Esophagus (tissue), 2 donors: ENCODE data around the gene RNF130. TPM values are rescaled to one million over a fixed set of nuclear protein-coding genes. Genes with fewer than 3 reads are reported as not detected.

Source experiments
- H3K27ac ChIP-seq, 2 donors: one replicate each; pipeline ENCODE4 v1.5.1; 2013; ENCODE audit warnings: low read depth in 2 of 2, mild to moderate bottlenecking in 2 of 2, inconsistent platforms in 1 of 2, low read length in 1 of 2, moderate library complexity in 1 of 2
- H3K27me3 ChIP-seq, 2 donors: one replicate each; pipeline ENCODE4 v1.6.1; 2013; ENCODE audit warnings: low read length in 2 of 2, control low read depth in 1 of 2, mild to moderate bottlenecking in 1 of 2; ENCODE audit not compliant: insufficient read depth in 2 of 2, control insufficient read depth in 1 of 2
- H3K36me3 ChIP-seq, 2 donors: one replicate each; pipeline ENCODE4 v1.6.1; 2013; ENCODE audit warnings: low read length in 1 of 2; ENCODE audit not compliant: control insufficient read depth in 2 of 2, insufficient read depth in 2 of 2
- H3K4me1 ChIP-seq, 2 donors: one replicate each; pipeline ENCODE4 v1.6.1; 2013; ENCODE audit warnings: low read length in 1 of 2; ENCODE audit not compliant: control insufficient read depth in 2 of 2, insufficient read depth in 2 of 2
- H3K4me3 ChIP-seq, 2 donors: one replicate each; pipeline ENCODE4 v1.5.1; 2013; ENCODE audit warnings: low read length in 2 of 2, mild to moderate bottlenecking in 2 of 2, low read depth in 1 of 2, moderate library complexity in 1 of 2
- H3K9me3 ChIP-seq, 2 donors: one replicate each; pipeline ENCODE4 v1.6.1; 2013; ENCODE audit warnings: mild to moderate bottlenecking in 2 of 2, low read depth in 1 of 2, low read length in 1 of 2, moderate library complexity in 1 of 2; ENCODE audit not compliant: control insufficient read depth in 2 of 2, insufficient read depth in 1 of 2
- WGBS, 2 donors: extraction: QIAGEN DNeasy Blood & Tissue Kit; methylation state at CpG; one replicate each; pipeline ENCODE4 v1.1.7; 2013; 5-methylcytosine and 5-hydroxymethylcytosine counted together
- polyA plus RNA-seq, 2 donors: library from polyadenylated mRNA; stranded (reverse); fragments of 200-250 nt; gene quantifications; one replicate each; pipeline ENCODE4 v1.2.3, GENCODE V29; 2013
- donor health status: healthy with polysubstance abuse.
- donor health status: Bipolar disorder and iron deficiency.

RNF130 gene
- polyA plus RNA-seq, 2 donors, result 6.1 to 13.2 TPM

DNA sequence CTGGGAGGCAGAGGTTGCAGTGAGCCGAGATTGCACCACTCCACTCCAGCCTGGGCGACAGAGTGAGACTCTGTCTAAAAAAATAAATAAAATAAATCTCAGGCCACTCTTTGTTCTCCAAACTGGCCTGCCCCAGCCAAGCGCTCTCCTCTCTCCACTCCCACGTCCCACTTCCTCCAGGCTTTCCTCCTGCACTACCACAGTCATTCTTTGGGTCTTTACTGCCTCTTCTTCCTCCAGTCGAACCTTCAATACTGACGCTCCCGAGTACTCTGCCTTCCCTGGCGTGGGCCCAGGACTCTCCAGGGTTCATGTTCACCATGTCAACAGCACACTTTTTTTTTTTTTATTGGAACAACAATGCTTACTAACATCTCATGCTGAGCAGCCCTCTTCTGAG lies 23.9 kb downstream of the RNF130 start:
- no peaks in the 10 kb centered on the region for H3K9me3 ChIP-seq
- H3K4me1 ChIP-seq, result no peaks in the 10 kb centered on the region
- no peak overlapping the region for H3K4me3 ChIP-seq
- no peaks in the 10 kb centered on the region for H3K27me3 ChIP-seq
- H3K36me3 ChIP-seq, result no peaks in the 10 kb centered on the region
- 66 to 75% methylated on average over 8 of the region's 8 CpGs for WGBS, 2 donors
- no peak overlapping the region for H3K27ac ChIP-seq

DNA sequence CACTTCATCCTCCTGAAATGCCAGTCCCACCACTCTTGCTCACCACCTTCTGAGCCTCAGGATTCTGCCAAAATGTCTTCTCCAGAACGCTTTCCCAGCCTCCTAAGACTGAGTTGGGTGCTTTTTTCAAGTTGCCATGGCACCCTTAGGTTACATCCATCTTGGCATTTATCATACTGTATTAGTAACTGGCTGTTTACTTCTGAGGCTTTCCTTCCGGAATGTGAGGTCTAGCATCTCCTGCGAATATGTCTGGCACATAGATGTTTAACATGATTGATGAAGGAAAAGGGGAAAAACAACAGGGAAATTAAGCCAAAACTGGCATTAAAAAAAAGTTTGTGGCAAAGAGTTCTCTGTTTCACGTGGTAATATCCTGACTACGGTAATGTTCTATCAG lies 24.9 kb downstream of the RNF130 start:
- no peaks in the 10 kb centered on the region for H3K4me1 ChIP-seq
- WGBS, 2 donors, result 69 to 77% methylated on average over 5 of the region's 5 CpGs
- H3K4me3 ChIP-seq, result no peak overlapping the region
- H3K36me3 ChIP-seq, result no peaks in the 10 kb centered on the region
- no peaks in the 10 kb centered on the region for H3K9me3 ChIP-seq
- H3K27ac ChIP-seq, result no peak overlapping the region
- H3K27me3 ChIP-seq, result no peaks in the 10 kb centered on the region

DNA sequence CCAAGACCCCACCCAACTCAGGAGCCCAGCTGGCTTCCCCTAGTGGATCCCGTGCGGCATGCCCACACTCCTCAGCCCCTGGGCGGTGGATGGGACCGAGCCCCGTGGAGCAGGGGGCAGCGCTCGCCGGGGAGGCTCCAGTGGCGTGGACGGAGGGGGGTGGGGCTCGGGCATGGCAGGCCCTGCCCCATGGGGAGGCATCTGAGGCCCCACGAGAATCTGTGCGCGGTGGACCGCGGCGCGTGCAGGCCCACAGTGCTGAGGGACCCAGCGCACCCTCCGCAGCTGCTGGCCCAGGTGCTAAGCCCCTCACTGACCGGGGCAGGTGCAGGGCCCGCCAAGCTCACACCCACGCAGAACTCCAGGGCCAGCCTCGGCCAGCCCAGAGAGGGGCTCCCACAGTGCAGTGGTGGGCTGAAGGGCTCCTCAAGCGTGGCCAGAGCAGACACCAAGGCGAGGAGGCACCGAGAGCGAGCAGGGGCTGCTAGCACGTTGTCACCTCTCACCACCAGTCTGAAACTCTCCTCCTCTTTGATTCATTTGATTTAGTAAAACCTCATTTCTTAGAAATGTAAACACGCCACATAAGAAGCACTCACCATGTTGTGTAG lies 25.6 kb downstream of the RNF130 start:
- WGBS, 2 donors, result 94 to 95% methylated on average over 30 of the region's 30 CpGs
- no peaks in the 10 kb centered on the region for H3K27me3 ChIP-seq
- H3K4me1 ChIP-seq, result no peaks in the 10 kb centered on the region
- no peaks in the 10 kb centered on the region for H3K36me3 ChIP-seq
- no peak overlapping the region for H3K27ac ChIP-seq
- H3K9me3 ChIP-seq, result no peaks in the 10 kb centered on the region
- H3K4me3 ChIP-seq, result no peak overlapping the region

DNA sequence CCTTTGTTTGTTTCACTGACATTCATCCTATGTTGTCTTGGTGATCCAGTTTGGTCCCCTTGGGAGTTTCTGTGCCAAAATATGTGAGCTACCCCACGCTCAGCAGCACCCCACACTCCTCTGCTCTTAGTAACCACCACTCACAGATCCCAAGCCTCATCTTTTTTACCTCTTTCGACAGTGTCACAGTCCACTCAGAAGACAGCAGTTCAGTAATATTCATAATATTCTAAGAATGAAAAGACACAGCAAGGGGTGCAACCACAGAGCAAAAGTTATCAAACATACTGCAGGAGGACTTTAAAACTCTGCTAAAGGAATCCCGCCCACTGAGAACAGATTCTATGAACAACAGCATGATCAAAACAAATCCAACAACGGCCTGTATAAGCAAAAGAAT lies 28.2 kb downstream of the RNF130 start:
- Histone ChIP-seq H3K9me3 (no peaks in the 10 kb centered on the region), H3K27me3 (no peaks in the 10 kb centered on the region), H3K36me3 (no peaks in the 10 kb centered on the region), H3K4me1 (no peaks in the 10 kb centered on the region), H3K27ac (no peak overlapping the region), H3K4me3 (no peak overlapping the region)
- 73 to 75% methylated on average over 4 of the region's 4 CpGs for WGBS, 2 donors

DNA sequence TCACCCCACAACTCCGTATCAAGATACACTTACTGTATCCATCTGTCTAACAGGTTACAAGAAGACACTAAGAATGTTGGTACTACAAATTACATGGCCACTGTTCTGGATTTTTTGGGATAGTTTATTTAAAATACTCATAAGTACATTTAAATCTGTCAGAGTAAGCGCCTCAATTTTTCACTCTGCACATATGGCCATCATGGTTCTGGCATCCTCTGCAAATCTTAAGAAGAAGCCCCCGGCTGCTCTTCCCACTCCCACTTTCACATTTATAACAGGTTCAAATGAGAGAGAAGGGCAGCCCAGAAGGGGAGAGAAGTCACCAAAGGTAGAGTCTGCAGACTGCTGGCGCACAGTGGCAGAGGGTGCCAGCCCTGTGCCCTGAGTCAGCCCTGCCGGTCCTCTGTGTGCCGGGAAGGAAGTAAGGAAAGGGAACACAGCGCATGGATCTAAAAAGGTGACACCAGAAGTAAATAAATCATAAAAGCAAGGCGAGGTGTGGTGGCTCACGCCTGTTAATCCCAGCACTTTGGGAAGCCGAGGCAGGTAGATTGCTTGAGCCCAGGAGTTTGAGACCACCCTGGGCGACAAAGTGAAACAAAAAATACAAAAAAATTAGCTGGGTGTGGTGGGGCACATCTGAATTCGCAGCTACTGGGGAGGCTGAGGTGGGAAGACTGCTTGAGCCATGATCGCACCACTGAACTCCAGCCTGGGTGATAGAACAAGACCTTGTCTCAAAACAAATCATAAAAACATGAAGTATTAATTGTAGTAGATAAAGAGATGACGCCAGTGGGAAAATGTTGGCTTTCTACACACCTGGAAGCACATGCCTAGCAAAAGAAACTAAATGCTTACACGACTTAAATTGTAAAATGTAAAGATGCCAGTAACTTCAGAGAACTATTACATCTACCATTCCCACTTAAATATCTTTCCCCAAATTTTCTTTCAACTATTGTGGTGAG lies 30.0 kb downstream of the RNF130 start:
- H3K27me3 ChIP-seq, result no peaks in the 10 kb centered on the region
- H3K9me3 ChIP-seq, result peaks cover 0 to 4% of the 10 kb centered on the region in 2 donors
- no peak overlapping the region for H3K4me3 ChIP-seq
- H3K36me3 ChIP-seq, result peaks cover 0 to 2% of the 10 kb centered on the region in 2 donors
- 83 to 90% methylated on average over 15 of the region's 15 CpGs for WGBS, 2 donors
- no peak overlapping the region for H3K27ac ChIP-seq
- H3K4me1 ChIP-seq, result no peaks in the 10 kb centered on the region

DNA sequence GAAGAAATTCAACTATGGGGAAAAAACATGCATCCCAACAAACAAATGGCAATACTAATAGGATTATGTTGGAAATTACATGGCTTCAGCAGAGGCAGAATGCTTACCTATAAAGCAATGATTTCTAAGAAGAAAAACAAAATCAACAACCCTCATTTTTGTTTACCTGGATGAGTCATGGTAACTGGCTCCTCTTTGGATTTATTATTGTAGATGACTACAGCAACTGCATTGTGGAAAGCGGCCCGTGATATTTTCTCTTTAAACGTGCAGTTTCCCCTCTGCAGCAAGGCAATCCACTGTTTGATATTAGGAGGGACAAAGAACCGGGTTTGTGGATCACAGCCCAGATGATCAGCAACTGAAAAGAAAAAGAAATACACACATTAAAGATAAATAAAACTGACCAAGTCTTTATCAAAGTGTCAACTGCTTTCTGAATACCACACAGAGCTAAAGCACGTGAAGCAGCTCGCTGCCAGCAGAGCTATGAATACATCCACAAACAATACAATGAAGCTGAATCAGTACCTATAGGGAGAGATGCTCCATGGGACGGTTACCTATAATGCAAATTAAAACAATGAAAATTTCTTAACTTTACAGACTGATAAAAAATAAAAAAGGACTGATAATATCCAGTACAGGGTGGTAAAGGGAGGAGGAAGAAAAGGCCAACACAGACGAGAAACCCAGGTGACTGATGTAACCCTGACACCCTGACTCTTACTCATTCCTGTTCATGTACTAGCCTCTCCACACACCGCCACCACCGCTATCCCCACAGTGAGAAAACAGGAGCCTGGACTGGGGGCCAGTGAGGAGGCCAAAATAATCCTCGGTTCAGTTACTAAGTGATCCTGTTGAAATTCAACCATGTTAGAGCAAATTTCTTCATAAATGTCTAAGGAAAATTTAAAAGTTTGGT lies 31.0 kb downstream of the RNF130 start:
- WGBS, 2 donors, result 78 to 89% methylated on average over 11 of the region's 11 CpGs
- Histone ChIP-seq H3K27me3 (no peaks in the 10 kb centered on the region), H3K4me3 (no peak overlapping the region), H3K27ac (no peak overlapping the region), H3K36me3 (peaks cover 0 to 2% of the 10 kb centered on the region in 2 donors), H3K4me1 (no peaks in the 10 kb centered on the region), H3K9me3 (peaks cover 0 to 6% of the 10 kb centered on the region in 2 donors)

DNA sequence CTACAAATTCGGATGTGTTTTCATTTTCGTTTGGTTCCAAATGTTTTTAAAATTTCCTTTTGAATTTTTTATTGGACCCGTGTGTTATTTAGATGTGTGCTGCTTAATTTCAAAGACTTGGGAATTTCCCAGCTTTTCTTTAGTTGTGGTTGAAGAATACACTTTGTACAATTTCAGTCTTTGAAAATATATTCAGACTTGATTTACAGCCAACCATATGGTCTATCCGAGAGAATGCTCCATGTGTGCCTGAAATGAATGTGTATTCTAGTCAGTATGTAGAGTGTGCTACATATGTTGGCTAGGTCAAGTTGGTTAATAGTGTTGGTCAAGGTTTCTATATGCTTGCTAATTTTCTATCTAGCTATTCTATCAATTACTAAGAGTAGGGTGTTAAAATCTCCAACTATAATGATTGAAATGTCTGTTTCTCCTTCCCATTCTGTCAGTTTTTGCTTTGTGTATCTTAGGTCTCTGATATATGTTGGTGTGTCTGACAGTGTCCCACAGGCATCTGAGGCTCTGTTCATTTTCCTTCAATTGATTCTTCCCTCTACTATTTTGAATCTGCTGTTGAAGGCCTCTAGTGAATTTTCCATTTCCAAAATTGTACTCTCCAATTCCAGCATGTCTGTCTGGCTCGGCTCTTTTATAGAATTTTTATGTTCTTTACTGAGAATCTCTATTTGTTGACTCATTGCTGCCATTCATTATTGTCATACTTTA lies 36.2 kb downstream of the RNF130 start:
- Histone ChIP-seq H3K4me3 (no peak overlapping the region), H3K27ac (no peak overlapping the region), H3K9me3 (peaks cover 0 to 6% of the 10 kb centered on the region in 2 donors), H3K36me3 (peaks cover 0 to 2% of the 10 kb centered on the region in 2 donors), H3K27me3 (no peaks in the 10 kb centered on the region), H3K4me1 (no peaks in the 10 kb centered on the region)
- 88 to 97% methylated on average over 5 of the region's 5 CpGs for WGBS, 2 donors

DNA sequence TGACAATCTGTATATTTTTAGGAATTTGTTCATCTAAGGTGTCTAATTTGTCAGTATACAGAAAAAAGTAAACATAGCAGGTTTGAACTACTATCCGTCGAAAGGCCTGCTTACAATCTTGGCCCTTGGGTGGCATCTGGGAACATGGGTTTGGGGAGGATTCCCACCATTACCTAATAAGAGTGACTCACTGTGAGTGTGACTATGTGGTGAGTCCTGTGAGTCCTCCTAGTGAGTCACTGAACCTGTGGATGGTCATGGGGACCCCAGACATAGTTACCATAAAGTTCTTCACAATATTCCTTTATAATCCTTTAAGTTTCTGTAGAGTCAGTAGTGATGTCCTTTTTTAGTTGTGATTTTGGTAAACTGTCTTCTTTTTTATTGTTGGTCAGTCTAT lies 37.0 kb downstream of the RNF130 start:
- no peak overlapping the region for H3K27ac ChIP-seq
- H3K4me1 ChIP-seq, result no peaks in the 10 kb centered on the region
- no peaks in the 10 kb centered on the region for H3K27me3 ChIP-seq
- peaks cover 0 to 6% of the 10 kb centered on the region in 2 donors for H3K9me3 ChIP-seq
- H3K4me3 ChIP-seq, result no peak overlapping the region
- 95 to 100% methylated on average over 2 of the region's 2 CpGs for WGBS, 2 donors
- peaks cover 0 to 2% of the 10 kb centered on the region in 2 donors for H3K36me3 ChIP-seq
